H1 (cell line): ENCODE data around the gene KCNAB3. TPM values are rescaled to one million over a fixed set of nuclear protein-coding genes. Genes with fewer than 3 reads are reported as not detected.

ENCODE experiments used
- CTCF ChIA-PET: fragments of 300-600 bp; sonication (Branson Sonifier 250); formaldehyde crosslinking; loops from one replicate; lab custom pipeline; 2021; ENCODE audit not compliant: partially characterized antibody; lab: Charles Lee
- POLR2A ChIA-PET: fragments of 300-600 bp; sonication (Branson Sonifier 250); formaldehyde crosslinking; loops from one replicate; lab custom pipeline; 2021; ENCODE audit warnings: inconsistent platforms; ENCODE audit not compliant: partially characterized antibody; lab: Charles Lee
- DNase-seq, 2 experiments: peaks; one replicate each; pipeline versions ENCODE4 v3.0.0 to v3.0.0-alpha.2; 2010 to 2022; ENCODE audit warnings: low spot score in 2 of 2, low read depth in 1 of 2, mixed read lengths in 1 of 2
- FAIRE-seq: peaks from 2 replicates; lab custom pipeline; 2011; peaks lifted over from hg19 to GRCh38; lab: Jason Lieb, UNC
- H2AFZ ChIP-seq: 2 replicates; pipeline ENCODE4 v1.8.1; 2012; ENCODE audit warnings: low read length, inconsistent platforms
- H2AK5ac ChIP-seq: 2 replicates; pipeline ENCODE4 v1.6.1; 2013; ENCODE audit warnings: low read depth, low read length
- H2BK120ac ChIP-seq: replicated peaks from 2 replicates; pipeline ENCODE3; 2013; ENCODE audit warnings: low read depth, low read length, inconsistent platforms
- H2BK12ac ChIP-seq: 2 replicates; pipeline ENCODE4 v1.6.1; 2013; ENCODE audit warnings: low read depth, low read length
- H2BK15ac ChIP-seq: 2 replicates; pipeline ENCODE4 v1.6.1; 2013; ENCODE audit warnings: low read length
- H2BK20ac ChIP-seq: 2 replicates; pipeline ENCODE4 v1.6.1; 2013; ENCODE audit warnings: low read length
- H2BK5ac ChIP-seq: 2 replicates; pipeline ENCODE4 v1.6.1; 2013; ENCODE audit warnings: low read depth, low read length
- H3K14ac ChIP-seq: 2 replicates; pipeline ENCODE4 v1.6.1; 2013; ENCODE audit warnings: inconsistent platforms; ENCODE audit not compliant: insufficient read length
- H3K18ac ChIP-seq: 2 replicates; pipeline ENCODE4 v1.6.1; 2013; ENCODE audit warnings: low read length; ENCODE audit errors: extremely low read depth
- H3K23ac ChIP-seq: 2 replicates; pipeline ENCODE4 v1.6.1; 2013; ENCODE audit warnings: inconsistent platforms; ENCODE audit not compliant: insufficient read length
- H3K23me2 ChIP-seq: 2 replicates; pipeline ENCODE4 v1.6.1; 2013; ENCODE audit warnings: low read depth, low read length
- H3K27ac ChIP-seq: 2 replicates; pipeline ENCODE4 v1.6.1; 2011; ENCODE audit warnings: low read depth, low read length, inconsistent platforms
- H3K27me3 ChIP-seq, 4 experiments: replicated peaks in 1 of 4; 1 replicate in 1 of 4; 2 replicates in 3 of 4; pipeline versions ENCODE4 v1.6.1 to v1.8.1; 2011 to 2013; ENCODE audit warnings: low read length in 3 of 4, mild to moderate bottlenecking in 3 of 4, inconsistent platforms in 2 of 4, mixed read lengths in 2 of 4, moderate library complexity in 1 of 4; ENCODE audit not compliant: control insufficient read depth in 3 of 4, insufficient read depth in 3 of 4; ENCODE audit errors: extremely low read depth in 1 of 4
- H3K36me3 ChIP-seq, 4 experiments: 2 replicates each; pipeline versions ENCODE4 v1.6.1 to v1.8.1; 2011 to 2013; ENCODE audit warnings: mild to moderate bottlenecking in 4 of 4, low read length in 3 of 4, moderate library complexity in 2 of 4, control low read depth in 1 of 4, inconsistent platforms in 1 of 4; ENCODE audit not compliant: insufficient read depth in 4 of 4, control insufficient read depth in 2 of 4
- H3K4ac ChIP-seq: replicated peaks from 2 replicates; pipeline ENCODE3; 2013; ENCODE audit warnings: low read length, low read depth, mixed read lengths, inconsistent platforms; ENCODE audit not compliant: insufficient read length
- H3K4me1 ChIP-seq, 4 experiments: replicated peaks in 1 of 4; 1 replicate in 1 of 4; 2 replicates in 3 of 4; pipeline versions ENCODE4 v1.6.1 to v1.8.1; 2011 to 2013; ENCODE audit warnings: low read length in 3 of 4, inconsistent platforms in 2 of 4, mixed read lengths in 1 of 4; ENCODE audit not compliant: insufficient read depth in 4 of 4, control insufficient read depth in 3 of 4
- H3K4me2 ChIP-seq, 2 experiments: 2 replicates each; pipeline versions ENCODE4 v1.6.1 to v1.8.1; 2011 to 2013; ENCODE audit warnings: low read depth in 2 of 2, low read length in 2 of 2, control low read depth in 1 of 2, inconsistent platforms in 1 of 2, mild to moderate bottlenecking in 1 of 2; ENCODE audit not compliant: insufficient read depth in 1 of 2
- H3K4me3 ChIP-seq, 4 experiments: fragments of 200-600, 300-600 bp in 1 of 4; sonication (generic), shearing (Covaris generic), sonication (Bioruptor Twin) in 1 of 4; 2 replicates each; pipeline versions ENCODE4 v1.5.1 to v1.8.1; 2011 to 2016; ENCODE audit warnings: low read length in 4 of 4, low read depth in 3 of 4, control low read depth in 2 of 4, inconsistent platforms in 2 of 4, mild to moderate bottlenecking in 2 of 4, mixed read lengths in 1 of 4, moderate library complexity in 1 of 4; ENCODE audit not compliant: insufficient read depth in 2 of 4; ENCODE audit errors: extremely low read depth in 1 of 4
- H3K56ac ChIP-seq: replicated peaks from 2 replicates; pipeline ENCODE3; 2013; ENCODE audit warnings: low read depth, mild to moderate bottlenecking, mixed read lengths, low read length, inconsistent platforms; ENCODE audit not compliant: insufficient read length
- H3K79me1 ChIP-seq: 2 replicates; pipeline ENCODE4 v1.6.1; 2013; ENCODE audit warnings: low read depth, low read length, control low read depth
- H3K79me2 ChIP-seq, 2 experiments: 2 replicates each; pipeline versions ENCODE4 v1.6.1 to v1.8.1; 2012 to 2013; ENCODE audit warnings: low read length in 2 of 2, mild to moderate bottlenecking in 2 of 2, inconsistent platforms in 1 of 2; ENCODE audit not compliant: insufficient read depth in 2 of 2, control insufficient read depth in 1 of 2
- H3K9ac ChIP-seq, 4 experiments: replicated peaks in 1 of 4; 1 replicate in 1 of 4; 2 replicates in 3 of 4; pipeline versions ENCODE4 v1.6.1 to v1.8.1; 2011 to 2013; ENCODE audit warnings: low read depth in 3 of 4, low read length in 3 of 4, control low read depth in 2 of 4, mild to moderate bottlenecking in 2 of 4, moderate library complexity in 2 of 4, inconsistent platforms in 1 of 4; ENCODE audit errors: extremely low read depth in 1 of 4
- H3K9me3 ChIP-seq, 2 experiments: 2 replicates each; pipeline versions ENCODE4 v1.6.1 to v1.8.1; 2012 to 2013; ENCODE audit warnings: mild to moderate bottlenecking in 2 of 2, moderate library complexity in 2 of 2, control low read depth in 1 of 2, inconsistent platforms in 1 of 2, low read depth in 1 of 2, low read length in 1 of 2, mixed read lengths in 1 of 2; ENCODE audit not compliant: insufficient read depth in 2 of 2
- H4K20me1 ChIP-seq, 2 experiments: replicated peaks in 1 of 2; 2 replicates each; pipeline versions ENCODE3 to v1.8.1; 2011 to 2013; ENCODE audit warnings: inconsistent platforms in 2 of 2, low read length in 2 of 2, mild to moderate bottlenecking in 1 of 2; ENCODE audit not compliant: insufficient read depth in 2 of 2, control insufficient read depth in 1 of 2
- H4K5ac ChIP-seq: 2 replicates; pipeline ENCODE4 v1.6.1; 2013; ENCODE audit warnings: low read length, low read depth, mixed read lengths, inconsistent platforms; ENCODE audit not compliant: insufficient read length
- H4K8ac ChIP-seq: 2 replicates; pipeline ENCODE4 v1.8.0; 2013; ENCODE audit warnings: mild to moderate bottlenecking, moderate library complexity, low read length, inconsistent platforms; ENCODE audit not compliant: insufficient read depth; ENCODE audit errors: extremely low read depth
- H4K91ac ChIP-seq: replicated peaks from 2 replicates; pipeline ENCODE3; 2013; ENCODE audit warnings: low read length, mixed read lengths, inconsistent platforms; ENCODE audit not compliant: insufficient read length
- ASH2L ChIP-seq: fragments of 200-600, 300-600 bp; sonication (generic); IDR thresholded peaks from one replicate; pipeline ENCODE4 v1.7.1; 2017; ENCODE audit warnings: low read length
- BACH1 ChIP-seq: IDR thresholded peaks from 2 replicates; pipeline ENCODE4 v1.6.1; 2012; ENCODE audit warnings: low read length, improper control_type of control experiment
- BRCA1 ChIP-seq: IDR thresholded peaks from 2 replicates; pipeline ENCODE4 v1.6.1; 2012; ENCODE audit warnings: low read depth, low read length, improper control_type of control experiment
- CREB1 ChIP-seq: IDR thresholded peaks from 2 replicates; pipeline ENCODE4 v1.6.1; 2012; ENCODE audit warnings: inconsistent platforms
- CTBP2 ChIP-seq: IDR thresholded peaks from 2 replicates; pipeline ENCODE4 v1.7.0; 2011; ENCODE audit warnings: borderline replicate concordance, mild to moderate bottlenecking, moderate library complexity, mixed read lengths, low read length; ENCODE audit not compliant: insufficient read depth, insufficient read length
- GTF2F1 ChIP-seq: IDR thresholded peaks from 2 replicates; pipeline ENCODE4 v1.6.1; 2012; ENCODE audit warnings: low read depth, low read length, improper control_type of control experiment, borderline replicate concordance
- HDAC2 ChIP-seq, 2 experiments: fragments of 300-600 bp in 1 of 2; sonication (generic) in 1 of 2; IDR thresholded peaks; 2 replicates each; pipeline ENCODE4 v1.6.1; 2011 to 2012; ENCODE audit warnings: low read depth in 2 of 2, low read length in 2 of 2, mild to moderate bottlenecking in 2 of 2, moderate library complexity in 2 of 2, borderline replicate concordance in 1 of 2, inconsistent platforms in 1 of 2
- KDM5A ChIP-seq: fragments of 200-600 bp; IDR thresholded peaks from 2 replicates; pipeline ENCODE4 v1.7.1; 2012; ENCODE audit warnings: mild to moderate bottlenecking, low read length, inconsistent platforms, mixed read lengths
- MAFK ChIP-seq: IDR thresholded peaks from 2 replicates; pipeline ENCODE4 v1.6.1; 2012; ENCODE audit warnings: low read depth, mild to moderate bottlenecking, improper control_type of control experiment, low read length
- POLR2A ChIP-seq, 2 experiments: IDR thresholded peaks; 1 replicate in 1 of 2; 2 replicates in 1 of 2; pipeline ENCODE4 v1.6.1; 2011; ENCODE audit warnings: low read depth in 2 of 2, low read length in 2 of 2, mild to moderate bottlenecking in 2 of 2; ENCODE audit errors: control extremely low read depth in 1 of 2
- RAD21 ChIP-seq, 2 experiments: IDR thresholded peaks in 1 of 2; conservative IDR thresholded peaks in 1 of 2; 2 replicates each; pipeline ENCODE4 v1.6.1; 2011; ENCODE audit warnings: low read depth in 2 of 2, low read length in 2 of 2, improper control_type of control experiment in 1 of 2, inconsistent platforms in 1 of 2, mild to moderate bottlenecking in 1 of 2, moderate library complexity in 1 of 2
- SIRT6 ChIP-seq: IDR thresholded peaks from one replicate; pipeline ENCODE4 v1.7.1; 2012; ENCODE audit warnings: low read length, inconsistent platforms
- TAF1 ChIP-seq: IDR thresholded peaks from 2 replicates; pipeline ENCODE4 v1.6.1; 2011; ENCODE audit warnings: mild to moderate bottlenecking, low read depth, low read length
- YY1 ChIP-seq: IDR thresholded peaks from 2 replicates; pipeline ENCODE4 v1.6.1; 2011; ENCODE audit warnings: low read depth, mild to moderate bottlenecking, low read length
- WGBS, 2 experiments: shearing (Covaris generic) in 1 of 2; methylation state at CpG; one replicate each; pipeline versions ENCODE4 v1.1.6 to v1.1.7; 2013 to 2015; ENCODE audit warnings: low lambda C conversion rate in 2 of 2, mixed read lengths in 2 of 2, inconsistent platforms in 1 of 2, low coverage in 1 of 2, missing lambda C conversion rate in 1 of 2; ENCODE audit not compliant: insufficient replicate concordance in 2 of 2, insufficient coverage in 1 of 2, insufficient read length in 1 of 2; ENCODE audit errors: extremely low coverage in 1 of 2, missing lambda C conversion rate in 1 of 2; 5-methylcytosine and 5-hydroxymethylcytosine counted together
- polyA plus RNA-seq, 7 experiments: library from polyadenylated mRNA; depleted of rRNA in 3 of 7; stranded (reverse) in 5 of 7; unstranded in 2 of 7; fragments of >200 nt in 5 of 7; fragments of 200-250 nt in 2 of 7; gene quantifications; 1 replicate in 5 of 7; 2 replicates in 1 of 7; 4 replicates in 1 of 7; pipeline versions ENCODE4 v1.2.1 to v1.2.3, GENCODE V29; 2011 to 2013; ENCODE audit warnings: missing spikeins in 2 of 7, mixed read lengths in 2 of 7
- total RNA-seq: library from RNA; stranded (reverse); fragmentation: NEBNext Ultra II Directional; extraction: Animal tissue kit (Norgen Biotek cat#: 25700); gene quantifications from 2 replicates; pipeline ENCODE4 v1.2.1, GENCODE V29; 2021

The KCNAB3 gene
- total and polyA plus RNA-seq, 2 of the 8 experiments (the other 6 are each of a cell fraction or from before 2014, with no cell fraction given), result 1.7 to 2.4 TPM

GRCh38 chr17:7959503-7960253 lies 30.0 kb upstream of the KCNAB3 start:
- no peak overlapping the region for H3K4ac ChIP-seq
- no peak overlapping the region for H3K9ac ChIP-seq
- no peak overlapping the region for H3K4me3 ChIP-seq
- H2BK12ac ChIP-seq, result no peak overlapping the region
- H2BK15ac ChIP-seq, result no peak overlapping the region
- no peaks in the 10 kb centered on the region for H3K23me2 ChIP-seq
- ChIA-PET POLR2A (interaction anchor here (0.6 kb wide), 1 partner anchor 274 kb away, joined by 3 read pairs; no protein-coding TSS in a partner anchor), CTCF (interaction anchor here (0.7 kb wide), 1 partner anchor 1504 kb away, joined by 3 read pairs; no protein-coding TSS in a partner anchor)
- no peaks in the 10 kb centered on the region for H3K9me3 ChIP-seq
- H3K23ac ChIP-seq, result no peak overlapping the region
- H2BK120ac ChIP-seq, result no peak overlapping the region
- no peak overlapping the region for H3K27ac ChIP-seq
- H2AK5ac ChIP-seq, result no peak overlapping the region
- WGBS, 2 experiments, result 92% methylated on average over 9 of the region's 9 CpGs; no CpG with 5 or more reads in 1 of the 2 experiments
- H3K79me1 ChIP-seq, result no peaks in the 10 kb centered on the region
- DNase-seq (no peak), FAIRE-seq (no peak)
- no peak overlapping the region for H2BK20ac ChIP-seq
- no peak overlapping the region for H4K8ac ChIP-seq
- no peaks in the 10 kb centered on the region for H3K4me1 ChIP-seq
- no peak overlapping the region for H3K4me2 ChIP-seq
- H3K18ac ChIP-seq, result no peak overlapping the region
- no peaks in the 10 kb centered on the region for H4K20me1 ChIP-seq
- no peak overlapping the region for H3K56ac ChIP-seq
- H2AFZ ChIP-seq, result no peak overlapping the region
- H2BK5ac ChIP-seq, result no peak overlapping the region
- no peaks in the 10 kb centered on the region; a peak in 3 of 7 replicates for H3K27me3 ChIP-seq
- H4K91ac ChIP-seq, result no peak overlapping the region
- H3K79me2 ChIP-seq, result no peaks in the 10 kb centered on the region
- no peak overlapping the region for H4K5ac ChIP-seq
- no peaks in the 10 kb centered on the region for H3K36me3 ChIP-seq
- H3K14ac ChIP-seq, result no peak overlapping the region
- TF ChIP-seq MAFK (no peak), RAD21 (IDR thresholded peaks at IDR 0.05 in 1 of 2, conservative IDR thresholded peaks at IDR 0.05 in 1 of 2; ENCODE audit: low read depth in 2 of 2, low read length in 2 of 2) (no peak), CTBP2 (no peak), YY1 (no peak), BACH1 (no peak), ASH2L (no peak), POLR2A (IDR thresholded peaks at IDR 0.05; ENCODE audit: control extremely low read depth in 1 of 2, low read depth in 2 of 2, low read length in 2 of 2) (no peak), GTF2F1 (no peak), BRCA1 (no peak), SIRT6 (no peak), KDM5A (no peak), HDAC2 (IDR thresholded peaks at IDR 0.05; ENCODE audit: borderline replicate concordance in 1 of 2, low read depth in 2 of 2, low read length in 2 of 2) (no peak), CREB1 (no peak), TAF1 (no peak)
